Adrenal gland (tissue), 12 donors: Measurements from ENCODE around the gene DLX3. TPM values are rescaled to one million over a fixed set of nuclear protein-coding genes. Genes with fewer than 3 reads are reported as not detected.
"Not testable (repeated sequence)": the region's sequence is repeated elsewhere in the genome, so short reads cannot be mapped to it uniquely, and the experiment has no call there.

Source experiments
- DNase-seq, 7 donors: peaks; one replicate each; pipeline ENCODE4 v3.0.0-alpha.2; 2019 to 2020
- H3K27ac ChIP-seq, 5 donors: fragments of 200-600 bp; sonication (generic) in 4 of 5; 1 replicate in 3 of 5; 2 replicates in 2 of 5; pipeline versions ENCODE4 v1.5.1 to v1.8.0; 2016 to 2020; ENCODE audit warnings: mild to moderate bottlenecking in 1 of 5
- H3K27me3 ChIP-seq: fragments of 200-600 bp; 2 replicates; pipeline ENCODE4 v1.8.0; 2021
- H3K36me3 ChIP-seq, 2 donors: fragments of 200-600 bp; replicated peaks in 1 of 2; 1 replicate in 1 of 2; 2 replicates in 1 of 2; pipeline versions ENCODE4 v1.5.1 to v1.8.0; 2018 to 2022
- H3K4me1 ChIP-seq, 2 donors: fragments of 200-600 bp; replicated peaks in 1 of 2; 1 replicate in 1 of 2; 2 replicates in 1 of 2; pipeline versions ENCODE4 v1.5.1 to v1.8.0; 2018 to 2021
- H3K4me3 ChIP-seq, 4 donors: fragments of 200-600 bp; sonication (generic) in 3 of 4; one replicate each; pipeline ENCODE4 v1.5.1; 2016 to 2018
- H3K9me3 ChIP-seq, 3 donors: fragments of 200-600 bp; sonication (generic) in 1 of 3; replicated peaks in 1 of 3; 1 replicate in 2 of 3; 2 replicates in 1 of 3; pipeline versions ENCODE4 v1.5.1 to v1.8.0; 2016 to 2021
- POLR2A ChIP-seq, 2 donors: fragments of 450-650 bp; IDR thresholded peaks; one replicate each; pipeline ENCODE4 v1.6.1; 2017; ENCODE audit warnings: antibody characterized with exemption in 2 of 2, mild to moderate bottlenecking in 2 of 2, moderate library complexity in 1 of 2
- WGBS, 4 donors: extraction: QIAGEN DNeasy Blood & Tissue Kit in 2 of 4; methylation state at CpG; one replicate each; pipeline versions ENCODE4 v1.1.5 to v1.1.7; 2013 to 2017; 5-methylcytosine and 5-hydroxymethylcytosine counted together
- intact Hi-C, 2 donors: fragments of 100-400 bp; cut with DNase I; formaldehyde crosslinking; loops; one replicate each; pipeline versions ENCODE4 v1.14.1 to v1.15.0; 2022 to 2023
- polyA plus RNA-seq, 3 donors: library from polyadenylated mRNA; stranded (reverse); fragments of 200-250 nt in 2 of 3; fragments of 350-450 nt in 1 of 3; fragmentation: Illumina TruSeq in 1 of 3; extraction: RNeasy Lipid Tissue Mini Kit (QIAGEN cat#74804) in 1 of 3; gene quantifications; one replicate each; pipeline ENCODE4 v1.2.3, GENCODE V29; 2013 to 2014
- total RNA-seq, 9 donors: library from RNA; depleted of rRNA in 4 of 9; stranded (reverse); fragments of >200 nt in 4 of 9; fragments of 120-200 nt in 1 of 9; fragmentation: NEBNext Ultra II Directional in 1 of 9; extraction: Animal tissue kit (Norgen Biotek cat#: 25700) in 1 of 9; gene quantifications; one replicate each; pipeline versions ENCODE4 v1.1.0 to v1.2.4, GENCODE V29; 2013 to 2023
- TF ChIP-seq, protein P1 (sequence below), 6 experiments: fragments of 450-650 bp in 4 of 6; fragments of 200-600 bp in 2 of 6; sonication (generic) in 1 of 6; IDR thresholded peaks; 1 replicate in 5 of 6; 2 replicates in 1 of 6; pipeline versions ENCODE4 v1.5.1 to v1.8.0; 2016 to 2021; ENCODE audit warnings: antibody characterized with exemption in 6 of 6, mild to moderate bottlenecking in 2 of 6, moderate library complexity in 1 of 6
- donor health status: healthy with polysubstance abuse.
- donor health status: Bipolar disorder and iron deficiency.
- donor health status: DM: yes; HTN: yes; CAD: no.
- donor health status: DM: no; HTN: no; CAD: no.
- donor health status: DM: no; HTN: no; CAD: no.
- donor health status: DM: yes; HTN: yes; CAD: no.

Gene DLX3
- total and polyA plus RNA-seq, 12 donors, result 0.07 to 0.83 (median 0.36) TPM; not detected in 4

DNA sequence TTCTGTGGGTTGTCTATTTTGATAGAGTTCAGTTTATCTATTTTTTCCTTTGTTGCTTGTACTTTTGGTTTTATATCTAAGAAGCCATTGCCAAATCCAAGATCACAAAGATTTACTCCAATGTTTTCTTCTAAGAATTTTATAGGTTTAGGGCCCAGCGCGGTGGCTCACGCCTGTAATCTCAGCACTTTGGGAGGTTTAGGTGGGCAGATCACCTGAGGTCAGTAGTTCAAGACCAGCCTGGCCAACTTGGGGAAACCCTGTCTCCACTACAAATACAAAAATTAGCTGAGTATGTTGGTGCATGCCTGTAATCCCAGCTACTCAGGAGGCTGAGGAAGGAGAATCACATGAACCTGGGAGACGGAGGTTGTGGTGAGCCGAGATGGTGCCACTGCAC lies 47.2 kb upstream of the DLX3 start:
- no peaks in the 10 kb centered on the region for H3K36me3 ChIP-seq
- WGBS, 4 donors, result 94 to 98% (median 97%) methylated on average over 5 of the region's 5 CpGs
- H3K27me3 ChIP-seq, result no peaks in the 10 kb centered on the region
- no peak overlapping the region for H3K4me3 ChIP-seq
- peaks cover 10 to 14% of the 10 kb centered on the region in 2 donors for H3K4me1 ChIP-seq
- TF ChIP-seq POLR2A (IDR thresholded peaks at IDR 0.05), result no peak
- TF ChIP-seq, protein P1, sequence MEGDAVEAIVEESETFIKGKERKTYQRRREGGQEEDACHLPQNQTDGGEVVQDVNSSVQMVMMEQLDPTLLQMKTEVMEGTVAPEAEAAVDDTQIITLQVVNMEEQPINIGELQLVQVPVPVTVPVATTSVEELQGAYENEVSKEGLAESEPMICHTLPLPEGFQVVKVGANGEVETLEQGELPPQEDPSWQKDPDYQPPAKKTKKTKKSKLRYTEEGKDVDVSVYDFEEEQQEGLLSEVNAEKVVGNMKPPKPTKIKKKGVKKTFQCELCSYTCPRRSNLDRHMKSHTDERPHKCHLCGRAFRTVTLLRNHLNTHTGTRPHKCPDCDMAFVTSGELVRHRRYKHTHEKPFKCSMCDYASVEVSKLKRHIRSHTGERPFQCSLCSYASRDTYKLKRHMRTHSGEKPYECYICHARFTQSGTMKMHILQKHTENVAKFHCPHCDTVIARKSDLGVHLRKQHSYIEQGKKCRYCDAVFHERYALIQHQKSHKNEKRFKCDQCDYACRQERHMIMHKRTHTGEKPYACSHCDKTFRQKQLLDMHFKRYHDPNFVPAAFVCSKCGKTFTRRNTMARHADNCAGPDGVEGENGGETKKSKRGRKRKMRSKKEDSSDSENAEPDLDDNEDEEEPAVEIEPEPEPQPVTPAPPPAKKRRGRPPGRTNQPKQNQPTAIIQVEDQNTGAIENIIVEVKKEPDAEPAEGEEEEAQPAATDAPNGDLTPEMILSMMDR (IDR thresholded peaks at IDR 0.05), result no peak
- DNase-seq, result peak in 1 of 7 donors; percentile 3
- H3K27ac ChIP-seq, result no peak overlapping the region
- H3K9me3 ChIP-seq, result no peaks in the 10 kb centered on the region
- intact Hi-C loops, result no loop called here

DNA sequence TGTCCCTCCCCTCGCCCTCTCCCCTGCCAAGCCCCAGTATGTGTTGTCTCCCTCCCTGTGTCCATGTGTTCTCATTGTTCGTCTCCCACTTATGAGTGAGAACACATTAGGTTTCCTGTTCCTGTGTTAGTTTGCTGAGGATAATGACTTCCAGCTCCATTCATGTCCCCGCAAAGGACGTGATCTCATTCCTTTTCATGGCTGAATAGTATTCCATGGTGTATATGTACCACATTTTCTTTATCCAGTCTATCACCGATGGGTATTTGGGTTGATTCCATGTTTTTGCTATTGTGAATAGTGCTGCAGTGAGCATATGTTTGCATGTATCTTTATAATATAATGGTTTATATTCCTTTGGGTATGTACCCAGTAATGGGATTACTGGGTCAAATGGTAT lies 45.5 kb upstream of the DLX3 start:
- H3K27ac ChIP-seq, H3K36me3 ChIP-seq, H3K9me3 ChIP-seq, H3K27me3 ChIP-seq, DNase-seq, H3K4me3 ChIP-seq, intact Hi-C loops: not testable (repeated sequence)
- peaks cover 16 to 26% of the 10 kb centered on the region in 2 donors for H3K4me1 ChIP-seq
- 93 to 95% (median 95%) methylated on average over 5 of the region's 5 CpGs for WGBS, 4 donors

DNA sequence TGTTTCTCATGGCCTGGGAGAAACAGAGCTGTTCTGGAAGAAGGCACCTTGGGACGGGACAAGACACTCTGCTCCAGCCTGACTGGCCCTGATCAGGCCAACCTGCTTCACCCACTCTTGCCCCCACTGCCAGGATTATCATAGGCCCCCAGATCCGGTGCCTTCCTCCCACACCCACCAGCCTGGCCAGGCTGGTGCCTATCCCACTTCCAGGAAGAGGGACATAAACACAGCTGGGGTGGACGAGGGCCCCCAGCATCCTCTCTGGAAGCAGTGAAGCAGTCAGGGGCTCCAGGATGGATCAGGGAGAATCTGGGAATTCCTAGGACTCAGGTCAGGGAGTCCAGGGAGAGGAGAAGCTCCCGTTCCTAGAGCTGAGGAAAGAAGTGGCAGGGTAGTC lies 44.0 kb upstream of the DLX3 start:
- H3K9me3 ChIP-seq, result no peaks in the 10 kb centered on the region
- TF ChIP-seq, protein P1 (IDR thresholded peaks at IDR 0.05), result no peak
- TF ChIP-seq POLR2A (IDR thresholded peaks at IDR 0.05), result no peak
- H3K36me3 ChIP-seq, result no peaks in the 10 kb centered on the region
- DNase-seq, result no peak
- H3K4me3 ChIP-seq, result no peak overlapping the region
- no peaks in the 10 kb centered on the region for H3K27me3 ChIP-seq
- no peak overlapping the region for H3K27ac ChIP-seq
- peaks cover 23 to 31% of the 10 kb centered on the region in 2 donors for H3K4me1 ChIP-seq
- intact Hi-C loops, result no loop called here
- WGBS, 4 donors, result 55 to 95% (median 89%) methylated on average over 4 of the region's 4 CpGs

DNA sequence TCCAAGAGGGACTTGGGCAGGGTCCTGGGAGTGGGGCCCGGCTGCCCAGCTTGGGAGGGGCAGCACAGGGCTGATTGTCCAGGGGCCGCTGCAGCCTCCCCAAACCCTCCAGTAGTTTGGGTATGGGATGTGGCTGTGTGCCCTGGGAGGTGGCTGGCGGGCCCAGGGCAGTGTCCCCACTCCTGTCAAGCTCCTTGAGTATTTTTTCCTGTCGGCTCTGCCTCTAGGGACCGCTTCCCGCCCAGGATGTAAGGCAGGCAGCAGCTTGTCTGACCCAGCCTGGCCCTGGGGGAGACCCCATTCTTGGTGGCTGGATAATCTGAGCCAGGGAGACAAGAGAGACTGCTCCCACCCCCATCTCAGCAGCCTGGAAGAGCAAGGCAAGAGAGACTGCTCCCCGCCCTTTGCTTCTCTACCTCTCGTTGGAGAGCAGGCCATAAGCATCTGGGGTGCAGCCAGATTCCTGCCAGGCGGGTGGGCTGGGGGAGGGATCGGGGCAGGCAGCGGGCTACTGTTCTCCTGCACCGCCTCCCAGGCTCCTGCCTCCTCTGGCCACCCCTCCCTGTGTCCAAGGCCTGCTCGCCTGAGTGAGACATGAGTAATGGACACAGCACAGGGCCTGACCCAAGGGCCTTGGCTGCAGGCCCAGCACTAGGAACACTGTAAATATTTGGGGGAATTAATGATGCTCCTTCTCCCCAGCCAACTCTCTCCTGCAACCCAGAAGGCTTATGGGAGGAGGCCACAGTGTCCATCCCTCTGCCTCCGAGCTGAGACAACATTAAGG lies 42.5 kb upstream of the DLX3 start:
- Histone ChIP-seq H3K27ac (peak overlapping the region in 2 of 5 donors; percentile 38 to 77), H3K4me1 (peaks cover 23 to 29% of the 10 kb centered on the region in 2 donors), H3K9me3 (no peaks in the 10 kb centered on the region), H3K27me3 (no peaks in the 10 kb centered on the region), H3K4me3 (no peak overlapping the region), H3K36me3 (no peaks in the 10 kb centered on the region)
- intact Hi-C loops, result no loop called here
- DNase-seq, result peak; percentile 78 to 95 (median 92)
- WGBS, 4 donors, result 35 to 57% (median 45%) methylated on average over 5 to 14 of the region's 14 CpGs
- TF ChIP-seq, protein P1 (IDR thresholded peaks at IDR 0.05), result no peak
- peak in 1 of 2 donors; percentile 10 for TF ChIP-seq POLR2A (IDR thresholded peaks at IDR 0.05)
